Panc1 (cell line): ENCODE measurements around the gene SLC27A2. TPM values are rescaled to one million over a fixed set of nuclear protein-coding genes. Genes with fewer than 3 reads are reported as not detected.

Source experiments
- ATAC-seq: fragments of 200-7000 bp; cut with Tn5 transposase; 2 replicates; pipeline ENCODE4 v1.9.1; 2020; ENCODE audit warnings: mild to moderate bottlenecking, moderate library complexity
- BruUV-seq: library from RNA; stranded (reverse); fragments of 400-500 nt; replicated peaks from 2 replicates; lab custom pipeline; 2021; lab: Mats Ljungman, UMichigan
- CTCF ChIA-PET: fragments of 300-600 bp; sonication (Branson Sonifier 250); formaldehyde crosslinking; loops from one replicate; lab custom pipeline; 2022; ENCODE audit warnings: antibody characterized with exemption; lab: Charles Lee
- POLR2A ChIA-PET: fragments of 300-600 bp; sonication (Branson Sonifier 250); formaldehyde crosslinking; loops from one replicate; lab custom pipeline; 2022; ENCODE audit warnings: antibody characterized with exemption; lab: Charles Lee
- DNase-seq: peaks from one replicate; pipeline ENCODE4 v3.0.0-alpha.2; 2010; ENCODE audit warnings: low read depth, low spot score
- H3K27ac ChIP-seq: 2 replicates; pipeline ENCODE4 v1.5.1; 2011; ENCODE audit warnings: mild to moderate bottlenecking, low read length, inconsistent platforms
- H3K27me3 ChIP-seq: fragments of 200-500 bp; sonication (Bioruptor generic); 2 replicates; pipeline ENCODE4 v1.6.0; 2014; ENCODE audit warnings: low read length, inconsistent platforms; ENCODE audit not compliant: control insufficient read depth, insufficient read depth
- H3K36me3 ChIP-seq: fragments of 200-500 bp; sonication (Bioruptor generic); 2 replicates; pipeline ENCODE4 v1.5.1; 2014; ENCODE audit warnings: inconsistent platforms, mild to moderate bottlenecking, low read length, moderate library complexity; ENCODE audit not compliant: control insufficient read depth, insufficient read depth
- H3K4me1 ChIP-seq: 2 replicates; pipeline ENCODE4 v1.5.1; 2011; ENCODE audit warnings: inconsistent platforms, mild to moderate bottlenecking, low read length, moderate library complexity; ENCODE audit not compliant: control insufficient read depth, insufficient read depth
- H3K4me3 ChIP-seq, 2 experiments: 2 replicates each; pipeline ENCODE4 v1.5.1; 2011 to 2012; ENCODE audit warnings: low read depth in 2 of 2, low read length in 2 of 2, mild to moderate bottlenecking in 2 of 2, inconsistent platforms in 1 of 2, moderate library complexity in 1 of 2
- H3K9me3 ChIP-seq: fragments of 200-500 bp; sonication (Bioruptor generic); 2 replicates; pipeline ENCODE4 v1.5.1; 2014; ENCODE audit warnings: low read depth, mild to moderate bottlenecking, inconsistent platforms, low read length, moderate library complexity; ENCODE audit not compliant: control insufficient read depth, insufficient read depth
- POLR2AphosphoS5 ChIP-seq: IDR thresholded peaks from 2 replicates; pipeline ENCODE4 v1.6.1; 2012; ENCODE audit warnings: mild to moderate bottlenecking, low read depth, low read length, moderate library complexity
- SIN3A ChIP-seq: IDR thresholded peaks from 2 replicates; pipeline ENCODE4 v1.6.1; 2012; ENCODE audit warnings: low read depth, mild to moderate bottlenecking, low read length, moderate library complexity, borderline replicate concordance; ENCODE audit not compliant: insufficient read depth
- TCF7L2 ChIP-seq: IDR thresholded peaks from 2 replicates; pipeline ENCODE4 v1.6.1; 2011; ENCODE audit warnings: mild to moderate bottlenecking, low read depth, low read length, inconsistent platforms
- in situ Hi-C: cut with HindIII; loops from 2 replicates; pipeline ENCODE4 v1.10.0; 2016; ENCODE audit warnings: low sequenced_read_pairs, low pct_unique_long_range_greater_than_20kb
- intact Hi-C: fragments of 100-400 bp; cut with micrococcal nuclease; formaldehyde crosslinking; loops from one replicate; pipeline ENCODE4 v1.10.0; 2022; ENCODE audit not compliant: unreplicated experiment
- total RNA-seq: library from RNA; stranded (reverse); gene quantifications from one replicate; pipeline ENCODE4 v1.2.1, GENCODE V29; 2021; ENCODE audit not compliant: unreplicated experiment
- TF ChIP-seq, protein P1 (sequence below), 2 experiments: IDR thresholded peaks; 2 replicates each; pipeline ENCODE4 v1.6.1; 2011 to 2012; ENCODE audit warnings: low read depth in 2 of 2, control low read depth in 1 of 2, low read length in 1 of 2, mild to moderate bottlenecking in 1 of 2, moderate library complexity in 1 of 2; ENCODE audit not compliant: insufficient read depth in 1 of 2
- TF ChIP-seq, protein P2 (sequence below): fragments of 450-650 bp; IDR thresholded peaks from 2 replicates; pipeline ENCODE4 v1.5.1; 2017; ENCODE audit warnings: mild to moderate bottlenecking

Gene SLC27A2
- total RNA-seq, 1 experiment from 2014 or later, result 0.18 TPM

DNA sequence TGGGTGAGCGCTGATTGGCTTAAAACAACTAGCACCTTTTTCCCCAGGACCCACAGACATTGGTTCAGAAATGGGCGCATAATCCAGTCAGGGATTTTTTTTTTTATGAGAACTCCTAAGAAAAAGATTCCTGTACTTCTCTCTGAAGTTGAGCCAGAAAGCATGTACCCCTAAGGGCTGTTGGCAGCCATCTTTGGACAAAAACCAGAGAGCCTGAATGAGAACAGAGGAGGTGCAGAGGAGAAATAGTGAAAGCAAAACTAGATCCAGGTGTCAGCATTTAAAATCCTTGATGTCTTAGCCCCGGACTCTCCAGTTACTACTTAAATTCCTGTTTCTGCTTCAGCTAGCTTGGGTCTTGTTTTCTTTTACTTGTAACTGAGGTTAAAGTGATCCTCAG lies 1.9 kb upstream of the SLC27A2 start:
- intact Hi-C loops (no loop called here), in situ Hi-C loops (no loop called here)
- TF ChIP-seq POLR2AphosphoS5 (no peak), SIN3A (no peak), TCF7L2 (no peak)
- TF ChIP-seq, protein P1, sequence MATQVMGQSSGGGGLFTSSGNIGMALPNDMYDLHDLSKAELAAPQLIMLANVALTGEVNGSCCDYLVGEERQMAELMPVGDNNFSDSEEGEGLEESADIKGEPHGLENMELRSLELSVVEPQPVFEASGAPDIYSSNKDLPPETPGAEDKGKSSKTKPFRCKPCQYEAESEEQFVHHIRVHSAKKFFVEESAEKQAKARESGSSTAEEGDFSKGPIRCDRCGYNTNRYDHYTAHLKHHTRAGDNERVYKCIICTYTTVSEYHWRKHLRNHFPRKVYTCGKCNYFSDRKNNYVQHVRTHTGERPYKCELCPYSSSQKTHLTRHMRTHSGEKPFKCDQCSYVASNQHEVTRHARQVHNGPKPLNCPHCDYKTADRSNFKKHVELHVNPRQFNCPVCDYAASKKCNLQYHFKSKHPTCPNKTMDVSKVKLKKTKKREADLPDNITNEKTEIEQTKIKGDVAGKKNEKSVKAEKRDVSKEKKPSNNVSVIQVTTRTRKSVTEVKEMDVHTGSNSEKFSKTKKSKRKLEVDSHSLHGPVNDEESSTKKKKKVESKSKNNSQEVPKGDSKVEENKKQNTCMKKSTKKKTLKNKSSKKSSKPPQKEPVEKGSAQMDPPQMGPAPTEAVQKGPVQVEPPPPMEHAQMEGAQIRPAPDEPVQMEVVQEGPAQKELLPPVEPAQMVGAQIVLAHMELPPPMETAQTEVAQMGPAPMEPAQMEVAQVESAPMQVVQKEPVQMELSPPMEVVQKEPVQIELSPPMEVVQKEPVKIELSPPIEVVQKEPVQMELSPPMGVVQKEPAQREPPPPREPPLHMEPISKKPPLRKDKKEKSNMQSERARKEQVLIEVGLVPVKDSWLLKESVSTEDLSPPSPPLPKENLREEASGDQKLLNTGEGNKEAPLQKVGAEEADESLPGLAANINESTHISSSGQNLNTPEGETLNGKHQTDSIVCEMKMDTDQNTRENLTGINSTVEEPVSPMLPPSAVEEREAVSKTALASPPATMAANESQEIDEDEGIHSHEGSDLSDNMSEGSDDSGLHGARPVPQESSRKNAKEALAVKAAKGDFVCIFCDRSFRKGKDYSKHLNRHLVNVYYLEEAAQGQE (IDR thresholded peaks at IDR 0.05; ENCODE audit: insufficient read depth in 1 of 2, low read depth in 2 of 2, low read length in 1 of 2), result no peak
- TF ChIP-seq, protein P2, sequence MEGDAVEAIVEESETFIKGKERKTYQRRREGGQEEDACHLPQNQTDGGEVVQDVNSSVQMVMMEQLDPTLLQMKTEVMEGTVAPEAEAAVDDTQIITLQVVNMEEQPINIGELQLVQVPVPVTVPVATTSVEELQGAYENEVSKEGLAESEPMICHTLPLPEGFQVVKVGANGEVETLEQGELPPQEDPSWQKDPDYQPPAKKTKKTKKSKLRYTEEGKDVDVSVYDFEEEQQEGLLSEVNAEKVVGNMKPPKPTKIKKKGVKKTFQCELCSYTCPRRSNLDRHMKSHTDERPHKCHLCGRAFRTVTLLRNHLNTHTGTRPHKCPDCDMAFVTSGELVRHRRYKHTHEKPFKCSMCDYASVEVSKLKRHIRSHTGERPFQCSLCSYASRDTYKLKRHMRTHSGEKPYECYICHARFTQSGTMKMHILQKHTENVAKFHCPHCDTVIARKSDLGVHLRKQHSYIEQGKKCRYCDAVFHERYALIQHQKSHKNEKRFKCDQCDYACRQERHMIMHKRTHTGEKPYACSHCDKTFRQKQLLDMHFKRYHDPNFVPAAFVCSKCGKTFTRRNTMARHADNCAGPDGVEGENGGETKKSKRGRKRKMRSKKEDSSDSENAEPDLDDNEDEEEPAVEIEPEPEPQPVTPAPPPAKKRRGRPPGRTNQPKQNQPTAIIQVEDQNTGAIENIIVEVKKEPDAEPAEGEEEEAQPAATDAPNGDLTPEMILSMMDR, result no peak
- H3K9me3 ChIP-seq, result no peaks in the 10 kb centered on the region
- peaks cover 10% of the 10 kb centered on the region; the same call in 1 of the 2 replicates for H3K4me1 ChIP-seq
- no peaks in the 10 kb centered on the region for H3K36me3 ChIP-seq
- CTCF ChIA-PET, result interaction anchor here (0.7 kb wide), 1 partner anchor 121 kb away, joined by 9 read pairs; no protein-coding TSS in a partner anchor
- DNase-seq (no peak), ATAC-seq (no peak)
- POLR2A ChIA-PET, result no interaction called here
- H3K4me3 ChIP-seq, result no peak overlapping the region
- BruUV-seq, result no TSS peak
- peaks cover 19% of the 10 kb centered on the region for H3K27me3 ChIP-seq
- H3K27ac ChIP-seq, result no peak overlapping the region

DNA sequence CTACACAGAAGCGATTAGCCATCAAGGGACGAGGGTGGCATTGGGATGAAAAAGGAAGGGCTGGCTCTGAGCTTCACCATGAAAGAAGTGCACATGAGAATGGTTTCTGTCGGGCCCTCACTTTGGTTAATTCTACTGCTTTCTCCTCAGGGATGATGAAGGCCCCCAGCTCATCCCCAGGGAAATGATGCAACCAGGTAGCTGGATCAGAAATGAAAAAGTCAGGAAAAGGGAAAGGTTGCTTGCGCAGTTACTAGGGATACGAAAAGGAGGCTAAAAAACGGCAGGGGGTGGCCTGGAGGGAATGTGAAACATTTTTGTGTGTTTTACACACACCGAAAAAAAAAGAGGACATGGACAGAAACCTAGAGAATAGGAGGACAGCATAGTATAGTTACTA lies 1.4 kb upstream of the SLC27A2 start:
- no peak overlapping the region for H3K4me3 ChIP-seq
- no peak for ATAC-seq
- ChIA-PET CTCF (interaction anchor here (0.5 to 0.7 kb wide), 2 partner anchors 121 to 172 kb away, joined by 4 to 9 read pairs; no protein-coding TSS in a partner anchor), POLR2A (no interaction called here)
- no peak for DNase-seq
- BruUV-seq, result no TSS peak
- no peaks in the 10 kb centered on the region for H3K9me3 ChIP-seq
- H3K27me3 ChIP-seq, result peaks cover 19% of the 10 kb centered on the region
- intact Hi-C loops (no loop called here), in situ Hi-C loops (no loop called here)
- no peak overlapping the region for H3K27ac ChIP-seq
- H3K4me1 ChIP-seq, result peaks cover 10% of the 10 kb centered on the region; the same call in 1 of the 2 replicates
- H3K36me3 ChIP-seq, result no peaks in the 10 kb centered on the region
- TF ChIP-seq SIN3A, result no peak
- TF ChIP-seq, protein P2, result no peak
- TF ChIP-seq TCF7L2, result no peak
- TF ChIP-seq, protein P1 (IDR thresholded peaks at IDR 0.05; ENCODE audit: insufficient read depth in 1 of 2, low read depth in 2 of 2, low read length in 1 of 2), result no peak
- TF ChIP-seq POLR2AphosphoS5, result no peak
